Measurements from ENCODE around the gene MRLN.

DNA sequence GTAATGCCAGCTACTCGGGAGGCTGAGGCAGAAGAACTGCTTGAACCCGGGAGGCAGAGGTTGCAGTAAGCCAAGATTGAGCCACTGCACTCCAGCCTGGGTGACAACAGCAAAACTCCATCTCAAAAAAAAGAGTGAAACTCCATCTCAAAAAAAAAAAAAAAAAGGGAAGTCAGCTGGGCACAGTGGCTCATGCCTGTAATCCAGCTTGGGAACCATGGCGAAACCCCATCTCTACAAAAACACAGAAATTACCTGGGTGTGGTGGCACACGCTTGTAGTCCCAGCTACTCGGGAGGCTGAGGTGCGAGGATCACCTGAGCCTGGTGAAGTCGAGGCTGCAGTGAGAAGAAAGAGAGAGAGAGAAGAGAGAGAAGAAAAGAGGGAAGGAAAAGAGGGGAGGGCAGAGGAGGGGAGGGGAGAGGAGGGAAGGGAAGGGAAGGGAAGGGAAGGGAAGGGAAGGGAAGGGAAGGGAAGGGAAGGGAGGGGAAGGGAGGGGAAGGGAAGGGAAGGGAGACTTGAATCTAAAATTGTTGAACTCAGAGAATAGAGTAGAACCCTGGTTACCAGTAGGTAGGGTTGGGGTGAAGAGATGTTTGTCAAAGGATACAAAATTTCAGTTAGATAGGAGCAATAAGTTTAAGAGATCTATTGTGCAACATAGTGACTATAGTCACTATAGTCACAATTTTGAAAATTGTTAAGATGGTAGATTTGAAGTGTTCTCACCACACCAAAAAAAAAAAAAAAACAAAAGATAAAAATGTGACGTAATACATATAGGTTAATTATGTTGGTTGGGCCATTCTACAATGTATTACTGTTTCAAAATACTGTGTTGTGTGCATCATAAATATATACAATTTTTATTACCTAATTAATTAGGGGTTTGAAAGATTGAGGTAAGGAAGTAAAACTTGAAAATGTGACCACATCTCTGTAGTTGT is 46.1 kb downstream of the MRLN start:
- no peak for TF ChIP-seq EZH2 (IDR thresholded peaks at IDR 0.05; ENCODE audit: low read length)
- TF ChIP-seq, protein P1, sequence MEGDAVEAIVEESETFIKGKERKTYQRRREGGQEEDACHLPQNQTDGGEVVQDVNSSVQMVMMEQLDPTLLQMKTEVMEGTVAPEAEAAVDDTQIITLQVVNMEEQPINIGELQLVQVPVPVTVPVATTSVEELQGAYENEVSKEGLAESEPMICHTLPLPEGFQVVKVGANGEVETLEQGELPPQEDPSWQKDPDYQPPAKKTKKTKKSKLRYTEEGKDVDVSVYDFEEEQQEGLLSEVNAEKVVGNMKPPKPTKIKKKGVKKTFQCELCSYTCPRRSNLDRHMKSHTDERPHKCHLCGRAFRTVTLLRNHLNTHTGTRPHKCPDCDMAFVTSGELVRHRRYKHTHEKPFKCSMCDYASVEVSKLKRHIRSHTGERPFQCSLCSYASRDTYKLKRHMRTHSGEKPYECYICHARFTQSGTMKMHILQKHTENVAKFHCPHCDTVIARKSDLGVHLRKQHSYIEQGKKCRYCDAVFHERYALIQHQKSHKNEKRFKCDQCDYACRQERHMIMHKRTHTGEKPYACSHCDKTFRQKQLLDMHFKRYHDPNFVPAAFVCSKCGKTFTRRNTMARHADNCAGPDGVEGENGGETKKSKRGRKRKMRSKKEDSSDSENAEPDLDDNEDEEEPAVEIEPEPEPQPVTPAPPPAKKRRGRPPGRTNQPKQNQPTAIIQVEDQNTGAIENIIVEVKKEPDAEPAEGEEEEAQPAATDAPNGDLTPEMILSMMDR (optimal IDR thresholded peaks at IDR 0.05 in 1 of 3, IDR thresholded peaks at IDR 0.05 in 1 of 3, conservative IDR thresholded peaks at IDR 0.05 in 1 of 3; ENCODE audit: extremely low read depth in 1 of 3, insufficient read depth in 2 of 3, low read length in 3 of 3), result no peak
